ENCODE measurements around the gene COL26A1.

The COL26A1 gene

GRCh38 chr7:101543846-101544245, 181.2 kb downstream of the COL26A1 start:
- H3K9me3 ChIP-seq (replicated peaks in 1 of 2; ENCODE audit: control insufficient read depth in 2 of 2, insufficient read depth in 1 of 2, low read depth in 1 of 2, low read length in 2 of 2), result no peaks in the 10 kb centered on the region
- H3K18ac ChIP-seq (ENCODE audit: low read length), result no peak overlapping the region
- no peak overlapping the region for H3K23ac ChIP-seq (ENCODE audit: low read depth, low read length, poor library complexity)
- H2AFZ ChIP-seq (ENCODE audit: low read length), result no peak overlapping the region
- no peak overlapping the region for H2AK5ac ChIP-seq (ENCODE audit: low read depth, low read length)
- H3K27ac ChIP-seq (replicated peaks; ENCODE audit: low read length), result no peak overlapping the region
- no peak overlapping the region for H2BK120ac ChIP-seq (ENCODE audit: low read depth, low read length)
- no peak overlapping the region for H4K8ac ChIP-seq (ENCODE audit: low read depth, low read length)
- H2BK5ac ChIP-seq (ENCODE audit: low read length), result no peak overlapping the region
- peaks cover 2% of the 10 kb centered on the region for H3K79me1 ChIP-seq (ENCODE audit: low read depth, low read length)
- no CpG with 5 or more reads among the region's 10 CpGs for WGBS, 2 donors (ENCODE audit: extremely low coverage in 2 of 2, insufficient read length in 2 of 2, insufficient replicate concordance in 1 of 2)
- H3K4ac ChIP-seq (ENCODE audit: low read length), result no peak overlapping the region
- H3K4me1 ChIP-seq (ENCODE audit: control insufficient read depth in 2 of 2, insufficient read depth in 1 of 2, low read depth in 1 of 2, low read length in 2 of 2), result no peaks in the 10 kb centered on the region
- no peak overlapping the region for H2BK15ac ChIP-seq (ENCODE audit: low read length)
- no peak overlapping the region for H3K9ac ChIP-seq (ENCODE audit: low read depth, low read length, poor library complexity)
- peaks cover 28 to 48% of the 10 kb centered on the region in 2 donors for H3K36me3 ChIP-seq (replicated peaks in 1 of 2; ENCODE audit: control insufficient read depth in 2 of 2, insufficient read depth in 2 of 2, low read length in 2 of 2)
- H4K91ac ChIP-seq (ENCODE audit: low read depth, low read length, poor library complexity), result no peak overlapping the region
- no peak overlapping the region for H2BK12ac ChIP-seq (ENCODE audit: low read length)
- DNase-seq (ENCODE audit: low spot score), result no peak
- H3K27me3 ChIP-seq (ENCODE audit: control insufficient read depth in 3 of 3, insufficient read depth in 3 of 3, low read depth in 1 of 3, low read length in 3 of 3), result peaks cover 0 to 2% (median 0%) of the 10 kb centered on the region in 3 experiments
- no peak overlapping the region for H3K14ac ChIP-seq (ENCODE audit: low read length)
- H3K4me3 ChIP-seq (ENCODE audit: low read length in 2 of 2), result peak overlapping the region in 1 of 2 donors; percentile 39
- H3K4me2 ChIP-seq (ENCODE audit: insufficient read depth, low read length, poor library complexity, severe bottlenecking), result no peak overlapping the region

GRCh38 chr7:101545441-101546190, 182.9 kb downstream of the COL26A1 start:
- peaks cover 0 to 4% of the 10 kb centered on the region in 2 donors for H3K9me3 ChIP-seq (replicated peaks in 1 of 2; ENCODE audit: control insufficient read depth in 2 of 2, insufficient read depth in 1 of 2, low read depth in 1 of 2, low read length in 2 of 2)
- no peak overlapping the region for H2BK12ac ChIP-seq (ENCODE audit: low read length)
- H3K14ac ChIP-seq (ENCODE audit: low read length), result no peak overlapping the region
- no peaks in the 10 kb centered on the region for H3K79me1 ChIP-seq (ENCODE audit: low read depth, low read length)
- no CpG with 5 or more reads among the region's 10 CpGs for WGBS, 2 donors (ENCODE audit: extremely low coverage in 2 of 2, insufficient read length in 2 of 2, insufficient replicate concordance in 1 of 2)
- peak overlapping the region; percentile 31 for H3K23ac ChIP-seq (ENCODE audit: low read depth, low read length, poor library complexity)
- H2AK5ac ChIP-seq (ENCODE audit: low read depth, low read length), result no peak overlapping the region
- peaks cover under 1% of the 10 kb centered on the region in 2 donors for H3K4me1 ChIP-seq (ENCODE audit: control insufficient read depth in 2 of 2, insufficient read depth in 1 of 2, low read depth in 1 of 2, low read length in 2 of 2)
- H2BK5ac ChIP-seq (ENCODE audit: low read length), result no peak overlapping the region
- peaks cover 28 to 50% of the 10 kb centered on the region in 2 donors for H3K36me3 ChIP-seq (replicated peaks in 1 of 2; ENCODE audit: control insufficient read depth in 2 of 2, insufficient read depth in 2 of 2, low read length in 2 of 2)
- no peak overlapping the region for H4K8ac ChIP-seq (ENCODE audit: low read depth, low read length)
- H3K27me3 ChIP-seq (ENCODE audit: control insufficient read depth in 3 of 3, insufficient read depth in 3 of 3, low read depth in 1 of 3, low read length in 3 of 3), result peaks cover 0 to 2% (median 0%) of the 10 kb centered on the region in 3 experiments
- no peak overlapping the region for H3K27ac ChIP-seq (replicated peaks; ENCODE audit: low read length)
- H2AFZ ChIP-seq (ENCODE audit: low read length), result no peak overlapping the region
- no peak overlapping the region for H3K4ac ChIP-seq (ENCODE audit: low read length)
- H3K4me3 ChIP-seq (ENCODE audit: low read length in 2 of 2), result no peak overlapping the region
- no peak overlapping the region for H3K4me2 ChIP-seq (ENCODE audit: insufficient read depth, low read length, poor library complexity, severe bottlenecking)
- H2BK120ac ChIP-seq (ENCODE audit: low read depth, low read length), result no peak overlapping the region
- H4K91ac ChIP-seq (ENCODE audit: low read depth, low read length, poor library complexity), result no peak overlapping the region
- DNase-seq (ENCODE audit: low spot score), result no peak
- no peak overlapping the region for H2BK15ac ChIP-seq (ENCODE audit: low read length)
- H3K9ac ChIP-seq (ENCODE audit: low read depth, low read length, poor library complexity), result peak overlapping the region; percentile 21
- peak overlapping the region; percentile 19 for H3K18ac ChIP-seq (ENCODE audit: low read length)

GRCh38 chr7:101546308-101546936, 183.7 kb downstream of the COL26A1 start:
- no peak overlapping the region for H2AFZ ChIP-seq (ENCODE audit: low read length)
- peaks cover 0 to 2% (median 0%) of the 10 kb centered on the region in 3 experiments for H3K27me3 ChIP-seq (ENCODE audit: control insufficient read depth in 3 of 3, insufficient read depth in 3 of 3, low read depth in 1 of 3, low read length in 3 of 3)
- H2BK15ac ChIP-seq (ENCODE audit: low read length), result no peak overlapping the region
- no peak overlapping the region for H3K4me3 ChIP-seq (ENCODE audit: low read length in 2 of 2)
- no peak overlapping the region for H2AK5ac ChIP-seq (ENCODE audit: low read depth, low read length)
- H3K18ac ChIP-seq (ENCODE audit: low read length), result no peak overlapping the region
- no peak overlapping the region for H3K14ac ChIP-seq (ENCODE audit: low read length)
- H3K36me3 ChIP-seq (replicated peaks in 1 of 2; ENCODE audit: control insufficient read depth in 2 of 2, insufficient read depth in 2 of 2, low read length in 2 of 2), result peaks cover 25 to 46% of the 10 kb centered on the region in 2 donors
- H4K8ac ChIP-seq (ENCODE audit: low read depth, low read length), result peak overlapping the region; percentile 43
- peaks cover 4% of the 10 kb centered on the region in 2 donors for H3K4me1 ChIP-seq (ENCODE audit: control insufficient read depth in 2 of 2, insufficient read depth in 1 of 2, low read depth in 1 of 2, low read length in 2 of 2)
- no peak for DNase-seq (ENCODE audit: low spot score)
- peaks cover 0 to 4% of the 10 kb centered on the region in 2 donors for H3K9me3 ChIP-seq (replicated peaks in 1 of 2; ENCODE audit: control insufficient read depth in 2 of 2, insufficient read depth in 1 of 2, low read depth in 1 of 2, low read length in 2 of 2)
- H4K91ac ChIP-seq (ENCODE audit: low read depth, low read length, poor library complexity), result no peak overlapping the region
- H2BK120ac ChIP-seq (ENCODE audit: low read depth, low read length), result no peak overlapping the region
- no peak overlapping the region for H2BK12ac ChIP-seq (ENCODE audit: low read length)
- no peak overlapping the region for H2BK5ac ChIP-seq (ENCODE audit: low read length)
- no peaks in the 10 kb centered on the region for H3K79me1 ChIP-seq (ENCODE audit: low read depth, low read length)
- WGBS, 2 donors (ENCODE audit: extremely low coverage in 2 of 2, insufficient read length in 2 of 2, insufficient replicate concordance in 1 of 2), result no CpG with 5 or more reads among the region's 2 CpGs
- no peak overlapping the region for H3K27ac ChIP-seq (replicated peaks; ENCODE audit: low read length)
- H3K4me2 ChIP-seq (ENCODE audit: insufficient read depth, low read length, poor library complexity, severe bottlenecking), result no peak overlapping the region
- H3K9ac ChIP-seq (ENCODE audit: low read depth, low read length, poor library complexity), result no peak overlapping the region
- H3K23ac ChIP-seq (ENCODE audit: low read depth, low read length, poor library complexity), result no peak overlapping the region
- no peak overlapping the region for H3K4ac ChIP-seq (ENCODE audit: low read length)

Measured in neuronal stem cell (in vitro differentiated cells).